Measurements from ENCODE around the gene CRACR2A.

Gene CRACR2A

GRCh38 chr12:3775385-3776035 lies 22.6 kb upstream of the CRACR2A start:
- no peaks in the 10 kb centered on the region for H3K36me3 ChIP-seq (ENCODE audit: insufficient read depth, low read length)
- H3K4me3 ChIP-seq (ENCODE audit: low read depth, low read length), result no peak overlapping the region
- no peak overlapping the region for H3K27ac ChIP-seq (ENCODE audit: low read depth, low read length)
- peaks cover 6% of the 10 kb centered on the region for H3K4me1 ChIP-seq (ENCODE audit: control insufficient read depth, insufficient read depth, low read length, unreplicated experiment)
- no peak overlapping the region for H2AFZ ChIP-seq (ENCODE audit: low read length, unreplicated experiment)
- H3K27me3 ChIP-seq (ENCODE audit: insufficient read depth, low read length), result peaks cover 12% of the 10 kb centered on the region; the same call in 1 of the 2 replicates
- H3K79me2 ChIP-seq (ENCODE audit: control insufficient read depth, insufficient read depth, low read length, unreplicated experiment), result no peaks in the 10 kb centered on the region

GRCh38 chr12:3772380-3772779 lies 19.5 kb upstream of the CRACR2A start:
- Histone ChIP-seq H2AFZ (ENCODE audit: low read length, unreplicated experiment) (no peak overlapping the region), H3K4me3 (ENCODE audit: low read depth, low read length) (no peak overlapping the region), H3K27ac (ENCODE audit: low read depth, low read length) (no peak overlapping the region), H3K27me3 (ENCODE audit: insufficient read depth, low read length) (peaks cover 12% of the 10 kb centered on the region; the same call in 1 of the 2 replicates), H3K79me2 (ENCODE audit: control insufficient read depth, insufficient read depth, low read length, unreplicated experiment) (no peaks in the 10 kb centered on the region), H3K36me3 (ENCODE audit: insufficient read depth, low read length) (no peaks in the 10 kb centered on the region), H3K4me1 (ENCODE audit: control insufficient read depth, insufficient read depth, low read length, unreplicated experiment) (peaks cover 6% of the 10 kb centered on the region)

- Histone ChIP-seq H3K36me3 (ENCODE audit: insufficient read depth, low read length) (no peaks in the 10 kb centered on the region), H3K27me3 (ENCODE audit: insufficient read depth, low read length) (peaks cover 12% of the 10 kb centered on the region; the same call in 1 of the 2 replicates), H3K27ac (ENCODE audit: low read depth, low read length) (no peak overlapping the region), H3K4me3 (ENCODE audit: low read depth, low read length) (no peak overlapping the region), H3K4me1 (ENCODE audit: control insufficient read depth, insufficient read depth, low read length, unreplicated experiment) (peaks cover 6% of the 10 kb centered on the region), H3K79me2 (ENCODE audit: control insufficient read depth, insufficient read depth, low read length, unreplicated experiment) (no peaks in the 10 kb centered on the region), H2AFZ (ENCODE audit: low read length, unreplicated experiment) (no peak overlapping the region)
These were observed 18.9 kb upstream of the CRACR2A start for GRCh38 chr12:3771853-3772252.

GRCh38 chr12:3770891-3771290 lies 18.0 kb upstream of the CRACR2A start:
- peaks cover 10% of the 10 kb centered on the region; the same call in 1 of the 2 replicates for H3K27me3 ChIP-seq (ENCODE audit: insufficient read depth, low read length)
- H3K27ac ChIP-seq (ENCODE audit: low read depth, low read length), result peak overlapping the region; percentile 15
- H3K36me3 ChIP-seq (ENCODE audit: insufficient read depth, low read length), result no peaks in the 10 kb centered on the region
- H3K4me1 ChIP-seq (ENCODE audit: control insufficient read depth, insufficient read depth, low read length, unreplicated experiment), result peaks cover 6% of the 10 kb centered on the region
- no peak overlapping the region for H3K4me3 ChIP-seq (ENCODE audit: low read depth, low read length)
- no peak overlapping the region for H2AFZ ChIP-seq (ENCODE audit: low read length, unreplicated experiment)
- no peaks in the 10 kb centered on the region for H3K79me2 ChIP-seq (ENCODE audit: control insufficient read depth, insufficient read depth, low read length, unreplicated experiment)

- Histone ChIP-seq H3K79me2 (ENCODE audit: control insufficient read depth, insufficient read depth, low read length, unreplicated experiment) (no peaks in the 10 kb centered on the region), H3K36me3 (ENCODE audit: insufficient read depth, low read length) (no peaks in the 10 kb centered on the region)
These were observed 16.1 kb upstream of the CRACR2A start for GRCh38 chr12:3768911-3769447.

GRCh38 chr12:3761116-3761735 lies 8.3 kb upstream of the CRACR2A start:
- Histone ChIP-seq H3K36me3 (ENCODE audit: insufficient read depth, low read length) (no peaks in the 10 kb centered on the region), H3K4me3 (ENCODE audit: low read depth, low read length) (no peak overlapping the region), H3K79me2 (ENCODE audit: control insufficient read depth, insufficient read depth, low read length, unreplicated experiment) (no peaks in the 10 kb centered on the region), H3K27ac (ENCODE audit: low read depth, low read length) (no peak overlapping the region), H3K27me3 (ENCODE audit: insufficient read depth, low read length) (no peaks in the 10 kb centered on the region), H3K4me1 (ENCODE audit: control insufficient read depth, insufficient read depth, low read length, unreplicated experiment) (peaks cover 6% of the 10 kb centered on the region), H2AFZ (ENCODE audit: low read length, unreplicated experiment) (no peak overlapping the region)

More at GRCh38 chr12:3768911-3769447, 16.1 kb upstream of the CRACR2A start:
- H3K27me3 ChIP-seq (ENCODE audit: insufficient read depth, low read length), result no peaks in the 10 kb centered on the region
- no peak overlapping the region for H2AFZ ChIP-seq (ENCODE audit: low read length, unreplicated experiment)
- peaks cover 6% of the 10 kb centered on the region for H3K4me1 ChIP-seq (ENCODE audit: control insufficient read depth, insufficient read depth, low read length, unreplicated experiment)
- no peak overlapping the region for H3K27ac ChIP-seq (ENCODE audit: low read depth, low read length)
- no peak overlapping the region for H3K4me3 ChIP-seq (ENCODE audit: low read depth, low read length)

GRCh38 chr12:3759878-3760277 lies 7.0 kb upstream of the CRACR2A start:
- no peak overlapping the region for H2AFZ ChIP-seq (ENCODE audit: low read length, unreplicated experiment)
- no peak overlapping the region for H3K27ac ChIP-seq (ENCODE audit: low read depth, low read length)
- H3K79me2 ChIP-seq (ENCODE audit: control insufficient read depth, insufficient read depth, low read length, unreplicated experiment), result no peaks in the 10 kb centered on the region
- H3K27me3 ChIP-seq (ENCODE audit: insufficient read depth, low read length), result no peaks in the 10 kb centered on the region
- no peaks in the 10 kb centered on the region for H3K36me3 ChIP-seq (ENCODE audit: insufficient read depth, low read length)
- peaks cover 6% of the 10 kb centered on the region for H3K4me1 ChIP-seq (ENCODE audit: control insufficient read depth, insufficient read depth, low read length, unreplicated experiment)
- H3K4me3 ChIP-seq (ENCODE audit: low read depth, low read length), result no peak overlapping the region

GRCh38 chr12:3757261-3757660 lies 4.4 kb upstream of the CRACR2A start:
- no peaks in the 10 kb centered on the region for H3K27me3 ChIP-seq (ENCODE audit: insufficient read depth, low read length)
- no peaks in the 10 kb centered on the region for H3K36me3 ChIP-seq (ENCODE audit: insufficient read depth, low read length)
- no peak overlapping the region for H2AFZ ChIP-seq (ENCODE audit: low read length, unreplicated experiment)
- H3K4me3 ChIP-seq (ENCODE audit: low read depth, low read length), result no peak overlapping the region
- H3K4me1 ChIP-seq (ENCODE audit: control insufficient read depth, insufficient read depth, low read length, unreplicated experiment), result peaks cover 13% of the 10 kb centered on the region
- H3K27ac ChIP-seq (ENCODE audit: low read depth, low read length), result no peak overlapping the region
- H3K79me2 ChIP-seq (ENCODE audit: control insufficient read depth, insufficient read depth, low read length, unreplicated experiment), result peaks cover 5% of the 10 kb centered on the region

- Histone ChIP-seq H3K27me3 (ENCODE audit: insufficient read depth, low read length) (no peaks in the 10 kb centered on the region), H3K4me1 (ENCODE audit: control insufficient read depth, insufficient read depth, low read length, unreplicated experiment) (peaks cover 21% of the 10 kb centered on the region), H2AFZ (ENCODE audit: low read length, unreplicated experiment) (no peak overlapping the region), H3K27ac (ENCODE audit: low read depth, low read length) (no peak overlapping the region), H3K36me3 (ENCODE audit: insufficient read depth, low read length) (no peaks in the 10 kb centered on the region), H3K4me3 (ENCODE audit: low read depth, low read length) (no peak overlapping the region), H3K79me2 (ENCODE audit: control insufficient read depth, insufficient read depth, low read length, unreplicated experiment) (peaks cover 18% of the 10 kb centered on the region)
These were observed 3.0 kb upstream of the CRACR2A start for GRCh38 chr12:3755898-3756297.

GRCh38 chr12:3753544-3754284 lies 805 bp upstream of the CRACR2A start:
- peak overlapping the region; percentile 78 for H3K4me3 ChIP-seq (ENCODE audit: low read depth, low read length)
- H3K4me1 ChIP-seq (ENCODE audit: control insufficient read depth, insufficient read depth, low read length, unreplicated experiment), result peaks cover 21% of the 10 kb centered on the region
- H3K36me3 ChIP-seq (ENCODE audit: insufficient read depth, low read length), result no peaks in the 10 kb centered on the region
- H3K27me3 ChIP-seq (ENCODE audit: insufficient read depth, low read length), result no peaks in the 10 kb centered on the region
- peaks cover 25% of the 10 kb centered on the region for H3K79me2 ChIP-seq (ENCODE audit: control insufficient read depth, insufficient read depth, low read length, unreplicated experiment)
- H3K27ac ChIP-seq (ENCODE audit: low read depth, low read length), result peak overlapping the region; percentile 60; the same call in 1 of the 2 replicates
- peak overlapping the region; percentile 81 for H2AFZ ChIP-seq (ENCODE audit: low read length, unreplicated experiment)

Measured in ACC112 (cell line).